Caki2 (cell line): ENCODE measurements around the gene AGMO. TPM values are rescaled to one million over a fixed set of nuclear protein-coding genes. Genes with fewer than 3 reads are reported as not detected.
A peak's percentile ranks its signal among the peaks of the same experiment; 100 is the strongest.
"Not testable (repeated sequence)": the region's sequence is repeated elsewhere in the genome, so short reads cannot be mapped to it uniquely, and the experiment has no call there.

Experiments used
- DNase-seq: peaks from one replicate; pipeline ENCODE4 v3.0.0-alpha.2; 2015; ENCODE audit warnings: low read depth
- in situ Hi-C: cut with HindIII; loops from 2 replicates; pipeline ENCODE4 v1.10.0; 2016; ENCODE audit warnings: low sequenced_read_pairs, low pct_unique_long_range_greater_than_20kb, mixed read lengths
- total RNA-seq: library from RNA; depleted of rRNA; stranded (reverse); fragments of >200 nt; shearing (Covaris generic); gene quantifications from 2 replicates; pipeline ENCODE4 v1.2.3, GENCODE V29; 2014; ENCODE audit warnings: low replicate concordance

AGMO gene
- total RNA-seq, 1 experiment from 2014 or later, result 1.3 TPM

DNA sequence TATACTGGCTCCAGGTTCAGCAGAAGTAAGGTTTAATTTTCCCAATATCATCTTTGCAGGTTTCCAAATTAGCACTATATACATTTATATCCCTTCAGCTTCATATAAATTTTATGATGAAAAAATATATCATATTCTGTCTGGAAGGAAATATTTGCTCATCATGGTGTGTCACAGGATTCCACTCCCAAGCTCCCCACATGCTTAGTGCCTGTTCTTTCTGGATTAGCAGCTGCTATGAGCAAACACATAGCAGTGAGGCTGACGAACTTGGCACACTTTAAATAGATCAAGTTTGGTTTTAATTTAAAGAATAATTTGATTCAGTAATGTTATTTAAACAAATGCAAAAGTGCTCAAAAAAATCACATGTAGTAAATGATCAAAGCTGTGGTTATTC is 251.9 kb downstream of the AGMO start:
- DNase-seq, result no peak
- in situ Hi-C loops, result no loop called here

DNA sequence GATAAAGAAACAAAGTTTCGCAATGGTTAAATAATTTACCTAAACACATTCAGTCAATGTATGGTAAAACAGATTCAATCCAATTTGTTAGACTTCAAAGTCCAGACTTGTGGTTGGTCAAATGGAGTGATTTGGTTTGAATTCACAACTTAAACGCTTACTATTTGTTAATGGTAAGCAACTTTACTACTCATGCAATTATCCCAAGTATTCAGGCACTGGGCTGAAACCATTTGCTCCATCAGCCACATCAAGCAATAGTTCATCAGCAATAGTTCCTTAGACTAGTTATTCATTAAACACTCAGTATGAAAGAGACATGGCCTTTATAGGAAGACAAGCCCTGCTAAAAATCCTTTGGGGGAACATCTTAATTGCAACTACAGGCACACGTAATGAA is 253.0 kb downstream of the AGMO start:
- in situ Hi-C loops, result no loop called here
- DNase-seq, result no peak

- no peak for DNase-seq
- in situ Hi-C loops, result no loop called here
These were observed 255.5 kb downstream of the AGMO start for GRCh38 chr7:15306296-15306695.

DNA sequence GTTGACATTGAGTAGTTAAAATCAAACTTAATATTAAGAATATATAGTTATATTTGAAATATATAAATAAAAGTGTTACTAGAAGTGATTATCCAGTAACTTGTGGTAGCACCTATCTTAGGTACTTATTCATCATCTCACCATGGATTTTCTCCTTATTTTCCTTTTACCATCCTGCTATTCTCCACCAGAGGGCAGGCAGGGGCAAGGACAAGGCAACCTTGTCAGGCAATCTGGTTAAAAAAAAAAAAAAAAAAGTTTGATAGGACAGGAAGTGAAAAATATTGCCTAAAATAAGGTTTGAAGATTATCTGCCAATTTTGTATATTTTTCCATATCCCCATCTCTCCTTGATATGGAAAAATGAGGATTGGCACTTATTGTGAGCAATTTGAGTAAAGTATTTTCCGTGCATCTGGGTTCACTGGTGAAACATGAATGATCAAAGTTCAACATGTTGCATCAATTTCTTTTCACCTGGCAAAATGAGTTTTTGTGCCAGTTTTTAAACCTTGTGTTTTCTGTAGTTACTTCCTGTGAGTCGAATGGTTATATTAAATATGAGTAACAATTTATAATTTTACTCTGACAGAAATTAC is 256.7 kb downstream of the AGMO start:
- in situ Hi-C loops, result no loop called here

GRCh38 chr7:15303357-15303756 is 258.5 kb downstream of the AGMO start:
- no peak for DNase-seq
- in situ Hi-C loops, result no loop called here

More for the DNA sequence above, 256.7 kb downstream of the AGMO start:
- DNase-seq, result peak; percentile 41

- in situ Hi-C loops, DNase-seq: not testable (repeated sequence)
These were observed 260.8 kb downstream of the AGMO start for GRCh38 chr7:15300986-15301385.

DNA sequence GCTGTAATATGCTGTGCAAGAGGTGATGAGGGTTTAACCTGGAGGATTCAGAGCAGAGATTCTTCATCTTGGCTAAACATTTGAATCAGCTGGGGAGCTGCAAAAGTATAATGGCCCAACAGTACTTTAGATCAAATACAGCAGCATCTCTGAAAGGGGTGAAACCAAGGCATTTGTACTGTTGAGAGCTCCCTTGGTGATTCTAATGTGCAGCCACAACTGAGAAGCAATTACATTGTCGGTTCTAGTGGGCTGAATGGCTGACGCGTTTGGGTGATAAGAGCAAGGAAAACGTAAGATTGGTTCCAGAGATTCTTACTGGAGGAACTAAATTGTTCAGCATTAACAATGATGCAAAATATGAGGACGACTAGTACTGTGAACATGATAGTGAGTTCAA is 269.7 kb downstream of the AGMO start:
- no peak for DNase-seq
- in situ Hi-C loops, result no loop called here

GRCh38 chr7:15291699-15292098 is 270.1 kb downstream of the AGMO start:
- DNase-seq, result no peak
- in situ Hi-C loops, result no loop called here

DNA sequence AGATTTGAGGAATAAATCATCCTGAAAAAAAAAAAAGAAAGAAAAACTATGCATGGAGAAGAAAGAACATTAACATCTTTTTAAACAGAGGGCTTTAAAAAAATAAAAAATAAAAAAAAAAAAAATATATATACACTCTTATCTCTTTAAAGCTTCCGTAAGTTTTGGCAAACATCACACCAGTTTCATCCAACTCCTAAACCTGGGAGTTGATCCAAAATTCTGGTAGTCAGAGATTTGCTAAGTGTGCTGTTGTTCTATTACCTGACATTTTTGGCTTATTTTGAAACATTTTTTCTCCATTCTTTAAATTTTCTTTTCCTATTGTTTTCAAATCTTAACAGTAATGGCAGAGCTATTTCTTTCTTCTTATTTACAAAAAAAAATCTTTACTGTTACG is 273.1 kb downstream of the AGMO start:
- no peak for DNase-seq
- in situ Hi-C loops, result no loop called here

DNA sequence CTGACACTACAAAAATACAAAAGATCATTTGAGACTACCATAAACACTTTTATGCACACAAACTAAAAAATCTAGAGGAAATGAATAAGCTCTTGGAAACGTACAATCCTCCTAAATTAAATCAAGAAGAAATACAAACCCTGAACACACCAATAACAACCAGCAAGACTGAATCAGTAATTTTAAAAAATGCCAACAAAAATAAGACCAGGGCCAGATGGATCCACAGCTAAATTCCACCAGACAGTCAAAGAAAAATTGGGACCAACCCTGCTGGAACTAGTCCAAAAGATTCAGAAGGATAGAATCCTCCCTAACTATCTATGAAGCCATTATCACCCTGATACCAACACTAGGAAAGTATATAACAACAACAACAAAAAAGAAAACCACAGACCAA is 277.4 kb downstream of the AGMO start:
- DNase-seq, result no peak

DNA sequence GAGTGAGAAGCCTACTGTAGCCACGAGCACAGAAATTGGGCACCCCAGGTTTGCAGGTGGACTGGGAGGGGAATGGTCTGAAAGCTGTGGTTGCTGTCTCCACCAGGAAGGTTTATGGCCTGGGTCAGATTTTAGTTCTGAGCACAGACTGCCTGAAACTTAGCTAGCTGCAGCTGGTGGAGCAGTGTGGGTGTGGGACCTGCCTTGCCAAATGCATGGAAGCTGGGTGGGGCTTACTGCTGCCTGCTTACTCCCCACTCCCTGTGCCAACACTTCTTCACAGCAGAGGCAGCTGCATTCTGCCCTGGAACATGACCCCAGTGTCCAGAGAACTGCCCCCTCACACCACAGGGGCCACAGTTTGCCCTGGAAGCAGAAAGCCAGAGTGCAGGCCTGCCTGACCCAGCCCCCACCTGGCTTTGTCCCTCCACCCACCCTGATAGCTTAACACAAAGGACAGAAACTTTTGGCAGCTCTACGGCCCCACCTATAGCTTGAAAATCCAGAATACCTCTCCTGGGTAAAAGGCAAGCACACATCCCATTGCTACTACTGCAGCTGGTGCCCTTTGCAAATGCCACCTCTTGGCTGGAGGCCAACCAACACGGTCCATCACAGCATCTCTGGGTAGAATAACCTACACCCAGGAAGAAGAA is 281.6 kb downstream of the AGMO start:
- no peak for DNase-seq

More for the DNA sequence above, 277.4 kb downstream of the AGMO start:
- in situ Hi-C loops, result no loop called here

GRCh38 chr7:15279640-15280039 is 282.2 kb downstream of the AGMO start:
- DNase-seq, result no peak
- in situ Hi-C loops, result no loop called here

More for the DNA sequence above, 281.6 kb downstream of the AGMO start:
- in situ Hi-C loops, result no loop called here

DNA sequence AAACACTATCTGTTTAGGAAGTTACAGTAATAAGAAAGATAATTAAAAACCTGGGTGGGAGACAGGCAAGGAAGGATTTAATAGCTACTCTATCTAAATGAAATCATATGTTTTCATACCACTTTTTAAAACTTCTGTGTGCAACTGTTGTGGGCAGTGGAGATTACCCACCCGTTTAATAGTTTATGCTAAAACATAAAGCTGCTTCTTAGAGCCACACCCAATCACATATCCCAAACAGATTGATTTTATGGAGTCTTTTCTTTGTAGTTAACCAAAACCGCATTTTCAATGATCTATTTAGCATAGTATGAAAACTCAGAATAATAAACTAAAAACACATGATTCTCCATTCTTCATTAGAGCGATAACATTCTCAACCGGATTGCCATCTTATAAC is 304.1 kb downstream of the AGMO start:
- in situ Hi-C loops, result no loop called here
- DNase-seq, result no peak

GRCh38 chr7:15252181-15252580 is 309.6 kb downstream of the AGMO start:
- in situ Hi-C loops, result no loop called here
- no peak for DNase-seq

GRCh38 chr7:15248514-15248913 is 313.3 kb downstream of the AGMO start:
- in situ Hi-C loops, result no loop called here
- DNase-seq, result no peak

GRCh38 chr7:15245831-15246230 is 316.0 kb downstream of the AGMO start:
- no peak for DNase-seq
- in situ Hi-C loops, result no loop called here

DNA sequence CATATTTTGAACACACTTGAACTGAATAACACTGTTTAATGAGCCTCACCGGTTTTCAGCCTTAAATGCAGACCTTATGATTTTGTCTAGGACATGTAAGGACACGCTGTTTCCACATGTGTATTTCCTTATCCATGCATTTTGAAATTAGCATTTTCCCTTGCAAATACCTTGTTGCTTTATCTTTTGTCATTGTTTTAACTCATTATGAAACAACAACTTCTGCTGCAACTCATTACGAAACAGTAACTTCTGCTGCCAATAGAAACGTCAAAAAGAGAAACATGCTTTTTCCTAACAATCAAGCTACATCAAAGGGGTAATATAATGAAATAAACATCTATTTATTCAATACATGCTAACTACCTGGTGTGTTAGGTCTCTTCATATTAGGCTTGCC is 322.0 kb downstream of the AGMO start:
- in situ Hi-C loops, result no loop called here
- DNase-seq, result no peak

DNA sequence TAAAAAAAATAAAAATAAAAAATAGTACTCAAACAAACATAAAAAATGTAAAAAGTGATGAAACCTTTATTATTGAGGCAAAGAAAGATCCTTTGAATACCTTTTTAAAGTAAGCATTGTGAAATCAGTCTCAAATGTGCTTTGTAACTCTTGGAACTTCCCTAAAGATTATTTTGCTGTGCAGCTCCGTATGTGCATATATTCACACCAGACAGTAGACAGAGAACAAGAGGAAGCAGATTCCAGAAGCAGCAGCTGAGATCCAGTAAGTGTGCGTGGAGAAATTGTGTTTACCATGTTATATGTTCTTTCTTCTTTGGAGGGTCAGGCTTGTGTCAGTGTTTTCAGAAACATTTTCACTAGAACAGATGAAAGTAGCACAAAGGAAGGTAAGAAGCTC is 324.9 kb downstream of the AGMO start:
- in situ Hi-C loops, result no loop called here

DNA sequence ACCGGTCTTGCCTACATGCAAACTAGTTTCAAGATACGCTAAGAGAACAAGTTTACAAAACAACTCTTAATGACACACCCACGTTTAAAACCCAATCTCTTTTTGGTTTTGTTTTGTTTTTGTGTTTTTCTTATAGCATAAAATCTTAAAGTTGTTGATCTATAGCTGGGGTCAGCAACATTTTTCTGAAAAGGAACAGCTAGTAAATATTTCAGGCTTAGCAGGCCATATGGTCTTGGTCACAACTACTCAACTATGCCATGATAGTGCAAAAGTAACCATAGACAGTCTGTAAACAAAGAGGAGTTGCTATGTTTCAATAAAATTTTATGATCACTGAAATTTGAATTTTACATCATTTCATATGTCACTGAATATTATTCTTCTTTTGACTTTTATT is 327.4 kb downstream of the AGMO start:
- DNase-seq, result no peak
- in situ Hi-C loops, result no loop called here

More for the DNA sequence above, 324.9 kb downstream of the AGMO start:
- no peak for DNase-seq

DNA sequence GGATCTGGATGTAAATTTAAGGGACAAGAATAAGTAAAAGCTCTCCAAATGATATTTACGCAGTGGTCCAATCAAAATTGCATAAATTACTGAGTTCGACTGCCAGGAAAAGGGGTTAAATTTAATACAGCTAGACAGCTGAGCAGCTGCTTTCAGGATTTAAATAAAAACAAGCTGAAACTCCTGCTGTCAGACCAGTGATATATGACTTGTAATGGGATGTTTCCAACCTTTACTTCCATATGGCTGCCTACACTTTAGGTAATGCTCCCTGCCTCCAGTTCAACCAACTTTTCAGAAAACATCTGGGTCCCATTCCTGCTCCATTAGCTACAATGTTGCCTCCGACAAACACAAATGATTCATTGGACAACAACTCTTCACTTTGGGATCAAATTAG is 333.0 kb downstream of the AGMO start:
- DNase-seq, result no peak
- in situ Hi-C loops, result no loop called here
